ENCODE measurements around the gene PDIK1L.

GRCh38 chr1:26125382-26125781 lies 13.8 kb downstream of the PDIK1L start:
- TF ChIP-seq, protein P1, sequence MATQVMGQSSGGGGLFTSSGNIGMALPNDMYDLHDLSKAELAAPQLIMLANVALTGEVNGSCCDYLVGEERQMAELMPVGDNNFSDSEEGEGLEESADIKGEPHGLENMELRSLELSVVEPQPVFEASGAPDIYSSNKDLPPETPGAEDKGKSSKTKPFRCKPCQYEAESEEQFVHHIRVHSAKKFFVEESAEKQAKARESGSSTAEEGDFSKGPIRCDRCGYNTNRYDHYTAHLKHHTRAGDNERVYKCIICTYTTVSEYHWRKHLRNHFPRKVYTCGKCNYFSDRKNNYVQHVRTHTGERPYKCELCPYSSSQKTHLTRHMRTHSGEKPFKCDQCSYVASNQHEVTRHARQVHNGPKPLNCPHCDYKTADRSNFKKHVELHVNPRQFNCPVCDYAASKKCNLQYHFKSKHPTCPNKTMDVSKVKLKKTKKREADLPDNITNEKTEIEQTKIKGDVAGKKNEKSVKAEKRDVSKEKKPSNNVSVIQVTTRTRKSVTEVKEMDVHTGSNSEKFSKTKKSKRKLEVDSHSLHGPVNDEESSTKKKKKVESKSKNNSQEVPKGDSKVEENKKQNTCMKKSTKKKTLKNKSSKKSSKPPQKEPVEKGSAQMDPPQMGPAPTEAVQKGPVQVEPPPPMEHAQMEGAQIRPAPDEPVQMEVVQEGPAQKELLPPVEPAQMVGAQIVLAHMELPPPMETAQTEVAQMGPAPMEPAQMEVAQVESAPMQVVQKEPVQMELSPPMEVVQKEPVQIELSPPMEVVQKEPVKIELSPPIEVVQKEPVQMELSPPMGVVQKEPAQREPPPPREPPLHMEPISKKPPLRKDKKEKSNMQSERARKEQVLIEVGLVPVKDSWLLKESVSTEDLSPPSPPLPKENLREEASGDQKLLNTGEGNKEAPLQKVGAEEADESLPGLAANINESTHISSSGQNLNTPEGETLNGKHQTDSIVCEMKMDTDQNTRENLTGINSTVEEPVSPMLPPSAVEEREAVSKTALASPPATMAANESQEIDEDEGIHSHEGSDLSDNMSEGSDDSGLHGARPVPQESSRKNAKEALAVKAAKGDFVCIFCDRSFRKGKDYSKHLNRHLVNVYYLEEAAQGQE (IDR thresholded peaks at IDR 0.05; ENCODE audit: insufficient read depth in 1 of 2, low read depth in 2 of 2, low read length in 2 of 2) = no peak
- TF ChIP-seq POLR2AphosphoS5 (IDR thresholded peaks at IDR 0.05; ENCODE audit: low read depth, low read length) = no peak
- no peak for TF ChIP-seq TAF1 (IDR thresholded peaks at IDR 0.05; ENCODE audit: borderline replicate concordance, insufficient read depth, low read length)
- no peak for TF ChIP-seq SIN3A (IDR thresholded peaks at IDR 0.05; ENCODE audit: borderline replicate concordance, insufficient read depth, low read length)
- TF ChIP-seq FOXP2 (optimal IDR thresholded peaks at IDR 0.05; ENCODE audit: borderline replicate concordance, extremely low read depth, extremely low read length, insufficient read depth) = no peak
